IPS-18c (cell line): ENCODE data around the gene KANSL3.
"Not testable (repeated sequence)": the region's sequence is repeated elsewhere in the genome, so short reads cannot be mapped to it uniquely, and the experiment has no call there.

ENCODE experiments used
- H3K4me3 ChIP-seq: 2 replicates; pipeline ENCODE4 v1.7.0; 2013; ENCODE audit warnings: low read depth, mild to moderate bottlenecking, low read length, moderate library complexity; ENCODE audit not compliant: insufficient read depth
- H3K9me3 ChIP-seq: one replicate; pipeline ENCODE4 v1.6.1; 2013; ENCODE audit warnings: mild to moderate bottlenecking, low read length, moderate library complexity; ENCODE audit not compliant: control insufficient read depth, insufficient read depth

The KANSL3 gene

DNA sequence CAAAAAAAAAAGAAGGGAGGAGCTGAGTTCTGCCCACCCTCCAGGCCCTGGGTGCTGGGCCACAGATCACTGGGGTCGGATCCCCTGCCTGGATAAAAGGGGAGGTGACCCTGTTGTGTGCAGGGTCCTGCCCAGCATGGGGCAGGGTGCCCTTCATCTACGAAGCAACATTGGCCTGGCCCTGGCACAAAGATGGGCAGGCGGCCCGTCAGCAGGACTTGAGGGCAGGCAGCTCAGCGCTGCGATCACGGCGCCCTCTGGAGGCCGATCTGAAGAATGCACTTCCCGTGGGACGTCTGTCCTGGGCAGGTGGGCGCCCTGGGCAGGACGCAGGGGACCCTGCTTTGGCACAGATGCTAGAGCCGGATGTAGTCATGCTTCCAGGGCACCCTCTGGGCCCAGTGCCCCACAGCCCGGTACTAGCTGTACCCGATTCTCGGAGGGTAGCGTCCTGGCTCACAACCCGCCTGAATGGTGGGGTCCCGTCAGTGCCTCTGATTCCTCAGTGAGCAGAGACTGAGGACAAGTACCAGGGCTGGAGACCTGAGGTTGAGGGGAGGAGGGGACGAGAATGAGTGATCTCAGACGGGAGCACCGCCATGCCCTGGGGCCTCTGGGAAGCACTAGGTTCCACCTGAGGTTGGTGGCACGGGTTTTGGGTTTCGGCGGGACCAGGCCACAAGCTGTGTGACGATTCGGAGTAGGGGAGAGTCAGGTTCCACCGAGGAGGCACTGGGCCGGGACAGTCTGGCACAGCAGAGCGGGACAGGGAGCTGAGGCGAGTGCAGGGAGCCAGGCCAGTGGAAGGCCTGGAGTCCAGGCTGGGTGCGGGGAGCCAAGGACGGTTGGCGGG lies 83.6 kb downstream of the KANSL3 start:
- H3K4me3 ChIP-seq, result no peak overlapping the region
- H3K9me3 ChIP-seq, result no peaks in the 10 kb centered on the region

DNA sequence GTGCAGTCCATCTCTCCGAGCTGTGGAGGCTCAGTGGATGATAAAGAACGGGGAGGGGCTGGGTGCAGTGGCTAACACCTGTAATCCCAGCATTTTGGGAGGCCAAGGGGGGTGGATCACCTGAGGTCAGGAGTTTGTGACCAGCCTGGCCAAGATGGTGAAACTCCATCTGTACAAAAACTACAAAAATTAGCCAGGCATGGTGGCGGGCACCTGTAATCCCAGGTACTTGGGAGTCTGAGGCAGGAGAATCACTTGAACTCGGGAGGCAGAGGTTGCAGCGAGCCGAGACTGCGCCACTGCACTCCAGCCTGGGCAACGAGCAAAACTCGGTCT lies 84.2 kb downstream of the KANSL3 start:
- not testable (repeated sequence) for H3K9me3 ChIP-seq

DNA sequence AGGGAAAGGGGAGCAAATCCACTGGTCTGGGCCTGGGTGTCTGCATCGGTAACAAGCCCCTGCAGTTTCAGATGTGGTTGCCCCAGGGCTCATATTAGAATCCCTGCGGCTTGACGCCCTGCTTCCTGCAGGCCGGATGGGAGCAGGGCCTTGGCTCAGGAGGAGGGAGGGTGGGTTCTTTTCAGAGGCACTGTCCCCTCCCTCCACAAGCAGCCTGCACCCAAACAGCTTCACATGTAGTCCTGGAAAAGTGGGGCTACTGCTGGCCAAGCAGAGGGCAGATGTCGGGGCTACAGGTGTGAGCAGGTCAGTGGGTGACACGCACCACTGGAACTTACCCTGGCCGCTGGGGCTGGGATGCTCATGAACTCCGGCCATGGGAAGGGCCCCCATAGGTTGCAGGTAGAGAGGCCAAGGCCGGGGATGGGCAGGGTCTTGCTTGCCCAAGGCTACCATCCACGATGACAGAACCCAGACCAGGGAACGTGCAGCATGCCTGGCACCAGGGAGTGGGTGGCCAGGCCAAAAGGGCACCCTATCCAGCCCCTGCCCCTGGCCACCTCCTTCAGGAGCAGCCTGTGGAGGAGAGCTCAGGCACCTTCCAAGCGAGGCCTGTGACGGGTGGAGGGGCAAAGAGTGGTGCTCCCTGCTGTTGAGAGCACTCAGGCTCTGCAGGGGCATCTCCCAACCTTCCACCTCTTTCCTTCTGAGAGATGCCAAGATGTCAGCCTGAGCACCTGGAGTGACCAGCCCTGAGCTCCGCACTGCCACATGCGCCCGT lies 84.7 kb downstream of the KANSL3 start:
- Histone ChIP-seq H3K9me3 (no peaks in the 10 kb centered on the region), H3K4me3 (no peak overlapping the region)

More for the DNA sequence above, 84.2 kb downstream of the KANSL3 start:
- not testable (repeated sequence) for H3K4me3 ChIP-seq

DNA sequence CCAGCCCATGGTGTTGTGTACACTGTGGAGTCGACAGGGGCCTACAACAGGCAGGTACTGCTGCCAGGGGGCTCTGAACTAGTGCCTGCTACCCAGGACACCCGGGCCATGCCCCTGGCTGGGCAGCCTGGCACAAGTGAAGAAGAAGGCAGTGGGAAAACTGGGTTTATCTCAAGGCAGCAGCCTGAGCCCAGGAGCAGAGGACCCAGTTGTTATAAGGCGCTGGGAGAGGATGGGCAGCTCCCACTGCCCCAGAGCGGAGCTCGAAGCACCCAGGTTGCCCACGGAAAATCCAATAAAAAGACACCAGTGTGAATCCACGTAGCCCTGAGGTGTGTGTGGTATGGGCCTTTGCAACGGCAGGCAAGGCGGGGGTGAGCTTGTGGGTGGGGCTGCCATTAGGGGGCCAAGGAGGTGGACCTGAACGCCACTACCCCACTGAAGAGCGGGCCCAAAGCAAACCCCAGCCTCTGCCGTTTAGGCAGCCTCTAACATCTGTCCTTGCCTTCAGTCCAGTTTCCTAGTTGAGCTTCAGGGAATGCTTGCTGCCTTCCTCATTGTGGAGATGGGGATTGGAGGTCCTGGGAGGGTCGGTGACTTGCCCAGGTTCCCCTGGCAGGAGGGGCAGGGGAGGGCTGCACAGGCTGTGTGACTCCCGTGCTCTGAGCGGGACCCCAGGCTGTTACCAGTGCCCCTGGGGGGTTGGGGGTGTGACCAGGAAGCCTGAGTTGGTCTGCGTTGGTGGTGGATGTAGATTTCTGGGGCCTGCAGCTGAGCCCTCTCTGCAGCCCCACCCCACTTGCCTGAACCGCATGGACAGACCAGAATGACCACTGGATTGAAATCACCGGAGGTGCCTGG lies 85.6 kb downstream of the KANSL3 start:
- no peak overlapping the region for H3K4me3 ChIP-seq

DNA sequence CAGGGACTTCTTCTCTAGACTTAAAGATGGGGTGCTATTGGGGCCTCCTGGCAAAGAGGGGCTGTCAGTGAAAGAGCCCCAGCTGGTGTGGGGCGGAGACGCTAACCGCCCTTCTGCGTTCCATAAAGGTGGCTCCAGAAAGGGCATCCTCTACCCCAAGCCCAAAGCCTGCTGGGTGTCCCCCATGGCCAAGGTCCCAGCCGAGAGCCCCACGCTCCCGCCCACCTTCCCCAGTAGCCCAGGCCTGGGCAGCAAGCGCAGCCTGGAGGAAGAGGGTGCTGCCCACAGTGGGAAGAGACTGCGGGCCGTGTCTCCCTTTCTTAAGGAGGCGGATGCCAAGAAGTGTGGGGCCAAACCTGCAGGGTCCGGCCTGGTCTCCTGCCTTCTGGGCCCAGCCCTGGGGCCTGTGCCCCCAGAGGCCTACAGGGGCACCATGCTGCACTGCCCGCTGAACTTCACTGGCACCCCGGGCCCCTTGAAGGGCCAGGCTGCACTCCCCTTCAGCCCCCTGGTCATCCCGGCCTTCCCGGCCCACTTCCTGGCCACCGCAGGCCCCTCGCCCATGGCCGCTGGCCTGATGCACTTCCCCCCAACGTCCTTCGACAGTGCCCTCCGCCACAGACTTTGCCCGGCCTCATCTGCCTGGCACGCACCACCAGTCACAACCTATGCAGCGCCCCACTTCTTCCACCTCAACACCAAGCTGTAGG lies 86.4 kb downstream of the KANSL3 start:
- no peaks in the 10 kb centered on the region for H3K9me3 ChIP-seq
- no peak overlapping the region for H3K4me3 ChIP-seq

More for the DNA sequence above, 85.6 kb downstream of the KANSL3 start:
- H3K9me3 ChIP-seq, result no peaks in the 10 kb centered on the region

DNA sequence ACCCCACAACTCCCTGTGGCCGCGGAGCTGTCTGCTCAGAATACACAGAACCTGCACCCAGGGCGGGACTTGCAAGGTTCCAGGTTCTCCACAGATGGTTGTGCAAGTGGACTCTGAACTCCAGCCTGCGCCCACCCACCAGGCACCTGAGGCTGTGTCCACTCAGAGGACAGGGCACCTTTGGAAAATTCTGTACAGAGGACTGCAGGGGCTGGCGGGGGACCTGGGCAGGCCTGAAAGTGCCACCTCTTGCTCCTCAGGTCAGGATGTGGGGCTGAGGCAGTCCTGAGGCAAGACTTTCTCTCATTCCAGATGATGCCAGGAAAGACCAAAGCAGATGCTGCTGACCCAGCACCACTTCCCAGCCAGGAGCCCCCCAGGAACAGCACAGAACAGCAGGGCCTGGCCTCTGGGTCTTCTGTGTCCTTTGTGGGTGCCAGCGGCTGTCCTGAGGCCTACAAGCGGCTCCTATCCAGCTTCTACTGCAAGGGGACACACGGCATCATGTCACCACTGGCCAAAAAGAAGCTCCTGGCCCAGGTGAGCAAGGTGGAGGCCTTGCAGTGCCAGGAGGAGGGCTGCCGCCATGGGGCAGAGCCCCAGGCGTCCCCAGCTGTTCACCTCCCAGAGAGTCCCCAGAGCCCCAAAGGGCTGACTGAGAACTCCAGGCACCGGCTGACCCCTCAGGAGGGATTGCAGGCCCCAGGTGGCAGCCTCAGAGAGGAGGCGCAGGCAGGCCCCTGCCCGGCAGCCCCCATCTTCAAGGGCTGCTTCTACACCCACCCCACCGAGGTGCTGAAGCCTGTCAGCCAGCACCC lies 87.1 kb downstream of the KANSL3 start:
- no peak overlapping the region for H3K4me3 ChIP-seq
- no peaks in the 10 kb centered on the region for H3K9me3 ChIP-seq

DNA sequence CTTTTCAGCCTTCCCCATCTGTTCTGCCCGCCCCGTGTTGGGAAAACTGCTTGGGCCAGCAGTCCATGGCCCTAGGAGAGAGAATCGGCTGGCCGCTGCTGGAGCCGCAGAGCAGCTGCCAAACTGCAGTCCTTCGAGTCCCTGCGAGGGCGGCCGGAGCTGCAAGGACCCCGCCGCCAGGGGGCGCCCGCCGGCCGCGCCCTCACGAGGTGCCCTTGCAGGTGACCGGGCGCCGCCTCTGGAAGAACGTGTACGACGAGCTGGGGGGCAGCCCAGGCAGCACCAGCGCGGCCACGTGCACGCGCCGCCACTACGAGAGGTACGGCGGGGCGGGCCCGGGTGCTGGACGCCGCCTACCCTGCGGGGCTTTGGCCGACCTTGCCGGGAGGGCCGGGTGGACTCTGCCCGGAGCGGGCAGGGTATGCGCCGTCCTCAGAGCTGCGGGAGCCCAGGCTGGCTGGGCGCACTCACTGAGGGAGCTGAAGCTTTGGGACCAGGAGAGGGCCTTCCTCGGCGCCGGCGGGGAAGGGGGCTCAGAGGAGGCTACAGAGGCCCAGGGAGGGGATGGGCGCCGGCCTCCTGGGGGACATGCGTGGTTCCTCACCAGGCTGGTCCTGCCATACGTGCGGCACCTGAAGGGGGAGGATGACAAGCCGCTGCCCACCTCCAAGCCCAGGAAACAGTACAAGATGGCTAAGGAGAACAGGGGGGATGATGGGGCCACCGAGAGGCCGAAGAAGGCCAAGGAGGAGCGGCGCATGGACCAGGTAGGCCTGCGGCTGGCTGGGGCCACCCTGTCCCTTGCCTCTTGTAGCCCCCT lies 87.9 kb downstream of the KANSL3 start:
- H3K4me3 ChIP-seq, result peak overlapping the region; percentile 20; the same call in 1 of the 2 replicates
- H3K9me3 ChIP-seq, result no peaks in the 10 kb centered on the region

DNA sequence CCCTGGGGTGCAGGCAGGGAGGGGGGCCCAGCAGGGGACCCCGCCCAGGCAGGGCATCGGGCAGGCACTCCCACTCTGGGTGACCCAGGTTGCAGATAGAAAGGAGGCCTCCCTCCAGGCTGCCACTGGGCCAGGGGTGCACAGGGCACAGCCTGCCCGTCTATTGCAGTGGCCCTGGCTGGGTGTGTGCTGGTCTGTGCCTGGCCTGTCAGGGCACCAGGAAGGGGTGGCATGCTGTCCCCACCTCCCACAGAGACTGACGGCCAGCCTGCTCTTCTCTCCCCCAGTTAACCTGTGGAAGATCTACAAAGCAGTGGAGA lies 88.7 kb downstream of the KANSL3 start:
- peak overlapping the region; percentile 20; the same call in 1 of the 2 replicates for H3K4me3 ChIP-seq
- H3K9me3 ChIP-seq, result no peaks in the 10 kb centered on the region

DNA sequence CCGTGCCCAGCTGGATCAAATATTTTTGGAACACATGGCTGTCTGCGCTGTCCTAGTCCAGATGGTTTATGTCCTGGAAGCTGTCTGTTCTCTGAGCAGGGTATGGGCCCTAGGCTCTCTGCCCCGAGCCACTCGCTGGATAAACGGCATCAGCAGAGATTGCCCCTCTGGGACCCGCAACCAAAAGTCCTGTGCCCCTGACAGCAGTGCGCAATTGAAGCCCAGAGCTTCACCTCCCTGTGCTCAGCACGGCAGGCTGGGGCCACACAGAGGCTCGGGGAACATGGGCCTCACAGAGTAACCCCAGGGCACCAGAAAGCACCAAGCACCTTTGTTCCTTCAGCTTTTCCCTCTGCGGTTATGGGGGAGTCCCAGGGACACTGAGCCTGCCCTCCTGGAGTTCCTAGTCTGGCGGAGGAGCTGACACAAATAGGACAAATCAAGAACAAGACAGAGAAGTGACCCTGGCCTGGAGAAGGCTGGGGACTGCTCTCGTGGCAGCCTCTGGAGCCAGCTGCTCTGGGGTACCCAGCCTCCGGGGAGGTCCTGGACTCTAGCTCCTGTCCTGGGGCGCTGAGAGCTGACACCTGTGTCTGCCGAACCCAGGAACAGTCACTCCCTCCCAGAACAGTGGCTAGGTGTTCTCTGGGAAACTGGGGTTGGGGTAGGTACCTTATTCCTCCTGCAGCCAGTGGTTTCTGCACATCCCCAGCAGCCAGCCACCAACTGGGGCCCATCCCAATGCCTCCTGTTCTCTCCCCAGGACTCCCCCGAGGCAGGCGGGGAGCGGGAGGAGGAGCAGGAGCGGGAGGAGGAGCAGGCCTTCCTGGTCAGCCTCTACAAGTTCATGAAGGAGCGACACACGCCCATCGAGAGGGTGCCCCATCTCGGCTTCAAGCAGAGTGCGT lies 89.3 kb downstream of the KANSL3 start:
- H3K4me3 ChIP-seq, result no peak overlapping the region
- no peaks in the 10 kb centered on the region for H3K9me3 ChIP-seq

DNA sequence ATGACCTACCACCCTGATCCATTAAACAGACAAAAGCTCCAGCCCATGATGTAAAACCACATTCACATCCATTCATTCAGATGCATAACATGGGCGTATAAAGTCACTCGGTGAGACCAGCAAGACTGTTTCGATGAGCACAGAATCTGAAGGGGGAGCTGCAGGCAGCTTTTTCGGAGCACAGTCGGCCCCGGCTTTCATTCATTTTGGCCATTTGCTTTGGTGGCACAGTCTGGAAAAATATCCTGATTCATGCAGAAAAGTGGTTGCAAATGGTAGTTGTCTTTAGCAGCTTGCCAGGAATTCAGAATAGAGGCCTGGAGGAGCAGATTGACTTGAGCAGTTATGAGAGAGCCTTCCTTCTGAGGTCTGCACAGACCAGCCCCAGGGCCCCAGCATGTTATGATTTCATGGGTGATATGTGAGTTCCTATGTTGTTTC lies 90.4 kb downstream of the KANSL3 start:
- Histone ChIP-seq H3K9me3 (no peaks in the 10 kb centered on the region), H3K4me3 (no peak overlapping the region)

DNA sequence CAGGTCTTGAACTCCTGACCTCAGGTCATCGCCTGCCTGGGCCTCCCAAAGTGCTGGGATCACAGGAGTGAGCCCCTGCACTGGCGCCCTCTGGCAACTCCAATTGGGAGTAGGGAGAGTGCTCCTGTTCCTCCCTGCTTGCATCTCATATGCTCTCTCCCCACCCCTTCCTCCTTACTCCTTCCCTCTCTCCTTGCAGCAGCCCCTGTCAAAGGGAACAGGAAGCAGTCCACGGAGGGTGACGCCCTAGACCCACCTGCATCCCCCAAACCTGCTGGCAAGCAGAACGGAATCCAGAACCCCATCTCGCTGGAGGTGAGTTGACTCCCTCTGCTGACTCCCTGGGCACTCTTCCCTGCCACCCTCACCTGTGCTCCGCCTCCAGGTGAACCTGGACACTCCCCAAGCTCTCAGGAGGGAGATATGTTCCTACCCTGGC lies 90.9 kb downstream of the KANSL3 start:
- H3K4me3 ChIP-seq, result no peak overlapping the region

DNA sequence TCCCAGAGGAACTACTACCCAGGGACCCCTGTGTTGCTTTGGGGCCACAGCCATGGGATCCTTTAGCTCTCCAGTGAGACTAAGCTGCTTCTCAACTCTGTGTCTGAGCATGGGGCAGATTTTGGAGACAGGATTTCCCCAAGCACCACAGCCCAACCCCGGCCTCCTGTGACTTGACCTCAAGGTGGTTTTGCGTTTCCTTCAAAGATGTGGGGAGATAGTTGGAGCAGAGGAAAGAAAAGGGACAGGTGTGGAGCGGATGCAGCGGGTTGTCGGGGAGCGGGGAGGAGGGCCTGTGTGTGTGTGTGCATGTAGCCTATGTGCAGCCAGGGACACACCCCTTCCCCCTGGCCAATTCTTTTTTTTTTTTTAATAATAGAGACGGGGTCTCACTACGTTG lies 91.3 kb downstream of the KANSL3 start:
- no peaks in the 10 kb centered on the region for H3K9me3 ChIP-seq
- H3K4me3 ChIP-seq, result no peak overlapping the region

More for the DNA sequence above, 90.9 kb downstream of the KANSL3 start:
- no peaks in the 10 kb centered on the region for H3K9me3 ChIP-seq

DNA sequence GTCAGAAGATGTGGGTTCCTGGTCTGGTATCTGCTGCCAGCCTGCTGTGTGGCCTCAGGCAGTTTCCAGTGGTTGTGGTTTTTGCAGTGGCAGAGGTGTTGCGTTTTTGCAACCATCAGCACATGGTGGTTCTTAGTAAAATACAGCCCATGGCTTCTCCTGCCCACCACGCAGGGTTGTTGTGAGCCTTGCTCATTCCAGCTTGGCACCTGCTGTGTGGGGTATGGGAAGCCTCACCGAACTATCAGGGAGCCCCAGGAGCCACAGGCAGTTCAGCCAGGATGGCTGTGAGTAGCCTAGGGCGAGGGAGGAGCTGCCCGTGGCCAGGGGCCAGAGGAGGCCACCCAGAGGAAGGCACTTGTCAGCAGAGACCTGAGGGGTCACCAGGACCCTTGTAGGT lies 91.8 kb downstream of the KANSL3 start:
- Histone ChIP-seq H3K4me3 (no peak overlapping the region), H3K9me3 (no peaks in the 10 kb centered on the region)
